Activated CD8-positive, alpha-beta memory T cell treated with anti-CD3 and anti-CD28 coated beads, Interleukin-2, amount 50 U/mL, for 1 hour (primary cell): ENCODE results near the gene ANKRD37.
"Not testable (repeated sequence)": the region's sequence is repeated elsewhere in the genome, so short reads cannot be mapped to it uniquely, and the experiment has no call there.

Experiments
- DNase-seq: peaks from one replicate; pipeline ENCODE4 v3.0.0-alpha.2; 2020; ENCODE audit errors: extremely low read depth

Gene ANKRD37, protein sequence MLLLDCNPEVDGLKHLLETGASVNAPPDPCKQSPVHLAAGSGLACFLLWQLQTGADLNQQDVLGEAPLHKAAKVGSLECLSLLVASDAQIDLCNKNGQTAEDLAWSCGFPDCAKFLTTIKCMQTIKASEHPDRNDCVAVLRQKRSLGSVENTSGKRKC

DNA sequence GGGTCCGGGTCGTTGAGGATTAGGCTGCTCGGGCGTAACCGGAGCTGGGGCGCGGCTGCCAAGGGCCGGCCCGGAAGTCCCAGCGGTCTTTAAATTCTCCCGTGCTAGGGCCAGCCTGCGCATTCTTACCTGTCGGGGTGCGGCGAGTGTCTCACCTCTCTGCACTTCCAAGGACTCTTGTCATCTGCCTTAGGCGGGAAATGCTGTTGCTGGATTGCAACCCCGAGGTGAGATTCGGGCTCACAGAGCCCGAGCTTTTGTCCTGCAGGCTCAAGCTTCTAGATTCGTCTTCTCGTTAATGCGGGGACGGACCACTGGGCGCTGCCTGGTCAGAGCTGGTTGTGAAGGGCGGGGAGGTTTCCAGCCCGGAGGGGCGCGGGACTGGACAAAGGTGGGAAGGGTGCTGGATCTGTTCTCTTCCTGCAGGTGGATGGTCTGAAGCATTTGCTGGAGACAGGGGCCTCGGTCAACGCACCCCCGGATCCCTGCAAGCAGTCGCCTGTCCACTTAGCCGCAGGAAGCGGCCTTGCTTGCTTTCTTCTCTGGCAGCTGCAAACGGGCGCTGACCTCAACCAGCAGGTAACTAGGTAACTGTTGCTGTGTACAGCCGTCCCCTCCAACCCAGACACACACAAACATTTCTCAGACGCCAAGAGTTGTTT is at the start of gene ANKRD37:
ANKRD37 (plus strand) TSS at position 118 of the 662 bp plus-strand sequence; CDS start at position 201, 83 bp downstream.
- no peak for DNase-seq

DNA sequence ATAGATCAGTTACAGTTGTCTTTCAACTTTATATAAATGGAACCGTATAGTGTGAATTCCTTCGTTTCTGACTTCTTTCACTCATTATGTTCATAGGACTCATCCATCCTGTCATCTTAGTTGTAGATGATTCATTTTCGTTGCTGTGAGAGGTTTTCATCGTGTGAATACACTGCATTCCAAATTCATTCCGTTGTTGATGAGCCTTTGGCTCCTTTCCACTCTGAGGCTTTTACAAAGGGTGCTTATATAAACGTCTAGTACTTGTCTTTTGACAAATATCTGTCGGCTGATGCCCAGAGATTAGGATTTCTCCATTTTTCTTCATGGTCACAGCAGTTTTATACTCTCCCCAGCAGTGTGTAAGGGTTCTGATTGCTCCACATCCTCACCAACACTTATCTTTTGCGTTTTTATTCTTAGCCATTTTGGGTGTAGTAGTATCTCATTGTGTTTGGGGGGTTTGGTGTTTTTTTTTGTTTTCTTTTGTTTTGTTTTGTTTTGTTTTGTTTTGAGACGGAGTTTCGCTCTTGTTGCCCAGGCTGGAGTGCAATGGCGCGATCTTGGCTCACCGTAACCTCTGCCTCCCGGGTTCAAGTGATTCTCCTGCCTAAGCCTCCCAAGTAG is 49.6 kb upstream of the ANKRD37 start:
- no peak for DNase-seq

DNA sequence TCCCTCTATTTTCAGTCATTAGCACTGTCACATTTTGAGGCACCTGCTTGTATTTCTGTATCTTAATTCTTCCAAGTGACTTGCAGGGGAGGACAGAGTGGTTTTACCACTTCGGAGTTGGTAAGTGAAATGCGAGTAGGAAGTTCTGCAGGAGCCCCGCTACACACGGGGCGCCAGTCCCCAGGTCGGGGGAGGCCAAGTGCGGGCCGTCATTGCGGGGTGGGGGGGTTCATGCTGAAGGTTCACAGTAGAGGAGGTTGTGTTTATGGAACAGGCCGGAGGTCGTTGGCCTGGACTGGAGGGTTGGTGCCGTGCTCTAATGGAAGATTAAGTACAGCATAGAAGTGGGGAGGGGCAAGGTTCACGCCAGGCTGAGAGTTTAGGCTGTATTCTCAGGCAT is 45.0 kb upstream of the ANKRD37 start:
- no peak for DNase-seq

DNA sequence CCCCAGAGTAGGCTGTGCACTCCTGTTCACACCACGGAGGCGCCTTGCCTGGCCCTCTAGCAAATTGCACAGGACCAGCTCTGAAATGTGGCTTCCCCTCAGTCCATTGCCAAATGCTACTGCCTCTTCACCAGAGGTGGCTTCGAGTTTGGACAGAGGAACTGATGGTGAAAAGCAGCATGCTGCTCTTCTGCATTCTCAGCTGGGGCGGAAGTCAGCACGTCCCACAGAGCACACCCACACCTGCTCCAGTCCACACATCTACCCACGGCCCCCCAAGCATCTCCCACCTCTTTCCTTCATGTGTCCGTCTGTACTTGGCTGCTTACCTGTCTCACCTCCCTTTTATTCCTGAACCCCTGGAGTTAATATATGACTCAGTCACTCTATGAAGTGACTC is 44.4 kb upstream of the ANKRD37 start:
- no peak for DNase-seq

DNA sequence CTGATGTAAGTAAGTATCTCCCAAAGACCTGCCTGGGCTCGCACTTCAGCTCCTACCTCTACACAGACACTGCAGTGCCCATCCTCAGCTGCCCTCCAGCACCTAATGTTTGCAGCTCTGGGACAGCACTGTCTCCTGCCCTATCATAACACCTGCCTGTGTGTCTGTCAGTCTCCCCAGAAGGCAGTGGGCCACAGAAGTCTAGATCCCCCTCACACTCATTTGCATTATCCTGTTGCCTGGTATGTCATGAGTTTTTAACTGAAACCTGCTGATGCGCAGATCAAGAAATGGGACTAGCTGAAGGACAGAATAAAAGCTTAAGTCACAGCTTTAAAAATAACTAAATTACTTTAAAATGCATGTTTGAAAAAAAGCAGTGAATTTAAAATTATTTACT is 43.9 kb upstream of the ANKRD37 start:
- DNase-seq: no peak

DNA sequence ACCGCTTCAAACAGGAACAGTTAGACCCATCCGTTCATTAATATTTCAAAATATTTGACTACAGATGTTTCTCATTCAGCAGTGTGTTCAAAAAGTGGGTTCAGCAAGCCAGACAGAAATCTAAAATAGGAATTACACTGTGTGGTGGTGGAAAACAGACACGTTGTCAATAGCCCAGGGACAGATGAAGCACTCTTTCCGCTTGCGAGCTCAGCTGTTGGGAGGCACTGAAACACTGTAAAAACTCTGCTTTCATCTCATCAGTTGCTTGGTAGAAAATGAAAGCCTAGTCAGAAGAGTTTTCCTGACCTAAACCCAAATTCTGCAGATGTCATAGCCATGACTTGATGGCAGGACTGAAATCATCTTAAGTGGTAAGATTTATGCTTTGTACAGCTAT is 39.4 kb upstream of the ANKRD37 start:
- no peak for DNase-seq

DNA sequence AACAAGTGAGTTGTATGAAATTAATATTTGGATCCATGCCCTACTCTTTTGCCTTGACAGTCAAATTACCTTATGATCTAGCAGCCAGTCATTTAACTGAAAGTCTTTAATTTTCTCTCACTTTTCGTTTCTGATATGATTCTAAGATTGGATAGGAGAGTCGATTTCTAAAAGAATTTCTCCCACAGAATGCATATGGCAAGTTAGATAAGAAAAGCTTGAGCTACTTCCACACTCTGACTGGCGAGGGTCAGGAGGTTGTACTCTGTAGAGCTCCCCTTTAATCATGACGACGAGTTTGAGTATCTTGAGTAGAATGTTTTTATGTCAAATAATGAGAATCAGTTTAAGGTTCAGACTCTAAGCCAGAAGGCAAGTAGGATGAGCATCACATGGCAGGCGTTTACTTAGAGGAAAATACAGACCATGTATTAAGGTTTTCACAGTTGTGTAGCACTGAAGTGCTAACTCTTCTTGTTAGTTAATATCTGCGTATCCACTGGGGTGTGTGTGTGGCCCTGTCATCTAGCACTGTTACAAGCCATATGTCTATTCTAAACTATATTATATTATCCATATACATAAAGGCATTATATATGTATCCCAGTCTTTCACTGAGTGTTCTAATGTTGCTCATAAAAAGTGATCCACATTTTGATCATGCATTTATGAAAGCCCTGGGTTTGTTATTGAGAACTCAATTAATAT is 38.8 kb upstream of the ANKRD37 start:
- no peak for DNase-seq

DNA sequence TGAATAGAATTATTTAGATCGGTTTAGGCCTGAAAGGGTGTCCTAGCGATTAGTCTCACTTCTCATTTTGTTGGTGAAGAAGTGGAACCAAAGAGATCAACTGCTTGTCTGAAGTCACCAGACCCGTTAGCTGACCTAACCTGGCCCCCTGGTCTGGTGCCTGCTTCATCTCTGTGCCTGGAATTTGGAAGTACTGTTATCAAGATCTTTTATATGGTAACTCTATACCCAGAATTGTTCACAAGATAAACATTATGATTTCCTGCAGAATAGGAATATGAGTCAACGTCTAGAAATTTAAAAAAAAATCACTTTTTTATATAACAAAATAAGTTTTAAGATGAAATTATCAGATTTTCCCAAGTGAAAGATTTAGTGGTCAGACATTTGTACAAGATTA is 38.1 kb upstream of the ANKRD37 start:
- no peak for DNase-seq

DNA sequence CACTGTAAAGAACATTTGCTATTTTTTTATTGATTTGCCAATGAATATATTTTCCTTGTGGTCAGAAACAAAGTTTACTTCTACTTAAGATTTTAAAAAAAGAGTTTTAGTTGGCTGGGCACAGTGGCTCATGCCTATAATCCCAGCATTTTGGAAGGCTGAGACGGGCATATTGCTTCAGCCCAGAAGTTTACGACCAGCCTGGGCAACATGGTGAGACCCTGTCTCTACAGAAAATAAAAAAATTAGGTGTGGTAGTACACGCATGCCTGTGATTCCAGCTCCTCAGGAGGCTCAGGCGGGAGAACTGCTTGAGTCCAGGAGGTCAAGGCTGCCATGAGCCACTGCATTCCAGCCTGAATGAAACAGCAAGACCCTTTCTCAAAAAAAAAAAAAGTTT is 37.7 kb upstream of the ANKRD37 start:
- DNase-seq: no peak

DNA sequence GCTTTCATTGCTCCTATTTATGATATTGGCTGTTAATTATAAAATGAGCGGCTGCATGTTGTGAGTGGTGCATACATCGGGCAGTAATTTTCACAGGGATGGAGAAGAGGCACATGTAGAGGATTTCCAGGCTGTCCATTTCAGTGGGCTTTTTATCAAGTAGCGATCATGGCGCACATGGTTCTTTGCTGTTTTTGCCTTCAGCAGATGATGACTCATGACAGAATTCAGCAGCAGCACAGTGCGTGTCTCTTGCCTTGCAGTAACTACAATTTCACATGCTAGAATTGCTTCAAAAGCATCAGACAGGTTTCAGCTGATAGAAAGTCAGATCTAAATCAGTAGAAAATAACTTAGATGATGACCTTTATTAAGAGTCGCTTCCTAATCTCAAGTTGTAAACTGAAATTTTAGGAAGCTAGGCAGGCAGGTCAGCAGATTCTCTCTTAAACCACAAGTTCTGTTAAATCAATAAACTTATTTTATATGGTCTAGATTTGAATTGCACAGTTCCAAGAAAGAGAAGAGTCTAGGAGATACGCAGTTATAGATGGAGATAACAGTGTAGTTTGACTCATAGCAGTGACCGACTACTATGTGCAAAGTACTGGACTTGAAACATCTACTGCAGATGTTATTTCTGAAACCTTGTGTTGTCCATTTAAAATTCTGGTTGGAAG is 36.7 kb upstream of the ANKRD37 start:
- no peak for DNase-seq

DNA sequence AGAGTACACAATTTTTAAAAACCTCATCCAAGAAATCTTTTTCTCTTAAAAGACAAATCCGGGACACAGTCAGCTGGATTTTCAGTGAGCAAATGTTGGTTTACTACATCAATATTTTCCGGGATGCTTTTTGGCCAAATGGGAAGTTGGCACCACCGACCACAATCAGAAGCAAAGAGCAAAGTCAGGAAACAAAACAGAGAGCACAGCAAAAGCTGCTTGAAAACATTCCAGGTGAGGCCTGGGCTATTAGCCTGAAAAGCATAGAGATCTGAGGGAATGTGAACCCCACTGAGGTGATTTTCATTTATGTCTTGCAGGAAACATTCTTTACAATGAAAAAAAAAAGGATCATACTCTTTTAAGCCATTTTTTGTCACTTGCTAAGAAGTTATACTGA is 34.8 kb upstream of the ANKRD37 start:
- no peak for DNase-seq

DNA sequence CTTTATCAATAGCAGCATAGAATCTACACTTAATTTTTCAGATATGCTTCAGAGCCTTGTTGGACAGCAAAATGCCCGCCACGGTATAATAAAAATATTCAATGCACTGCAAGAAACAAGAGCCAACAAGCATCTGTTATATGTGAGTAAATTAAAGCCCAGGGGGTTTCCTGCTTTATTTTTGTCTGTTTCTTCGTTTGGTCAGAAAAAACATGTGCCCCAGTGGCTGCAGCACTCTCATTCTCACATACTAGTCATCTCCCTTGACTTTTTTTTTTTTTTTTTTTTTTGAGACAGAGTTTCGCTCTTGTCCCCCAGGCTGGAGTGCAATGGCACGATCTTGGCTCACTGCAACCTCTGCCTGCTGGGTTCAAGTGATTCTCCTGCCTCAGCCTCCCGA is 34.1 kb upstream of the ANKRD37 start:
- not testable (repeated sequence) for DNase-seq

DNA sequence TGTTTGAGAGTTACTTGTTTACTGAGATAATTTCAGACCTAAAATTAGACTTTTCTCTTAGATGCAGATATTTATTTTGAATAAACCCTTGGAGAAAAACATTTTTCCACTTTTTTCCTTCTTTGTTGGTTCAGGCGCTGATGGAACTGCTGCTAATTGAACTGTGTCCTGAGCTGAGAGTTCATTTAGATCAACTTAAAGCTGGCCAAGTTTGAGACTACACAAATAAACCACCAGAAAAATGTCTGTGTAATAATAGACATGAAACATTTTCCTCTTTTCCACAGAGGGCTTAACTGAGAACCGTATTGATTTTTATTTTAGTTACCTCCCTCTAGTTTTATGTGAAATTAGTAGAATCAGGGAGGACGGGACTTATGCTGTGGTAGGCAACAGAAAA is 33.4 kb upstream of the ANKRD37 start:
- DNase-seq: no peak

DNA sequence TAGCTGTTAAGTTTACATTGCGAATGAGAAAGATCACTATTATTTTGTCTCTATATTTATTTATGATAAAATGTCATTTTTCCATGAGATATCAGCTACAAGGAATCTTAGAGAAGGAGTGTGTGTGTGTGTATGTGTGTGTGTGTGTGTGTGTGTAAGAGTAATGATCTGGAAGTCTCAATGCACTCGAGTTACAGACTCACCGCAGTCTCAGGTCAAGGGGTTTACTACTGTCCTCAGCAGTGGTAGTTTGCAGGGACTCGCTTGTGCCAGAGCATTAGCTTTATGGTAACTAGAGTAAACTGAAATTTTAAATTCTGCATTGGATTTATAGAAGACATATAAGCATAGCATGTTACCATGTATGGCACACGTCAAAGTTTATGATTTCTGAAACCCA is 31.8 kb upstream of the ANKRD37 start:
- DNase-seq: no peak

DNA sequence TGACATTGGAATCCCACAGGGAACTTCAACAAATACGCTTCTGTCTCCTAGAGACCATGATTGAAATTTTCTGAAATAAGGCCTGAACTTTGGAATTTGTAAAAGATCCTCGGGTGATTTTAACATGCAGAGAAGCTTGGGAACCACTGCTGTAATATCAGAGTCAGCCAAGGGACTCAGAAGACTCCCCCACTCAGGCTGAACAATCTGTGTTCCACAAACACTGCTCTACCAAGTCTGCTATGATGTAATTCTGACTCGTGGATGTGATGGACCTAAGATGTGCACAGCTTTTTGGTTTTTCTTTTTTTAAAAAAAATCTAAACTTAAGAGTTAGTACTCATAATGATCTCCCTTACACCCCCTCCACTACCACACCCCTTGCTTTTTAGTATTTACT is 26.9 kb upstream of the ANKRD37 start:
- DNase-seq: no peak

DNA sequence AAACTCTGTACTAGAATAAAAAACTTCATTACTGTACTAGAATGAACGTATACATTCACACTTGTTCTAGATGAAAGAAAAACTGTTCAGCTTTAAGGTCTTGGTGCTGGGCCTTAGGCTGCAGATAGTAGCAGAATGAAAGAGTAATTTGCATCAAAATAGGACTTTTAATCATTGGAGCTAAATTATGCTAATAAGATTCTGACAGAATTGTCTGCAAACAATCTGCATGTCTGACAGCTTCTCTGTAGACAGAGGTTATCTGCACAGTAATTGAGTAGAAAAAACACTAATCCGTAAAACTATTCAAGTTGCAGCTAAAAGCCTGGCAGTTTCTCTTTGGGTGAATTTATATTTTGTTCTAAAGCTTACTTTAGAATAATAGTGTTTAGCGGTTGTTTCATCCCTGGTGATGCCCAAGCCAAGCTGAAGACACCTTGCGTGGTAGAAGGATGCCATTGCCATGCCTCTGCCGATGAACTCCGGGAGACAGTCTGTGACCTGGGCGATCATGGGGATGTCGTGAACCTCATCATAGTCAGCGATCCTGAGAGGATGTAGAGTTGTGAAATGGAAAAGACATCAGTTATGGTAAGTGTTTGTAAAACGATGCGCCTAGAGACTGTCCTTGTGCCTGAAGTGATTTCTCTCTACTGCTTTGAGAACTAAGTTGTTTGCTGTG is 26.2 kb upstream of the ANKRD37 start:
- DNase-seq: no peak

DNA sequence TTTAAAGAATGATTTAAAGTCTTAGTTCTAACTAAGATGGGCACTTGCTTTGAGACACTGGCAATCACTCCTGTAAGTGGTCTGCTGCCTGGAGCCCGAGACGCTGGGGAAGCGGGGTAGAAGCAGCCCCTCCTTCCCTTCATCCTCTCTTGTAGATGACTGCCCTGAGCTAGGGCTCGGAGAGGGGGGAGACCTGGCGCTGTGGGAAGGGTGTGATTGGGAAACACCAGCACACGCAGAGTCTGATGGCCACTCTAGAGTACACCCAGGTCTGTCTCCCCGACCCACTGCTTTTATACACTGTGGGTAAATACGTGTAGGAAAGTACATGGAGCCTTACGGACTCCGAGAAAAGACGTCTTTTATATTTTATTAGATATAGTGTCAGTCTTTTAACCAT is 24.9 kb upstream of the ANKRD37 start:
- DNase-seq: no peak

DNA sequence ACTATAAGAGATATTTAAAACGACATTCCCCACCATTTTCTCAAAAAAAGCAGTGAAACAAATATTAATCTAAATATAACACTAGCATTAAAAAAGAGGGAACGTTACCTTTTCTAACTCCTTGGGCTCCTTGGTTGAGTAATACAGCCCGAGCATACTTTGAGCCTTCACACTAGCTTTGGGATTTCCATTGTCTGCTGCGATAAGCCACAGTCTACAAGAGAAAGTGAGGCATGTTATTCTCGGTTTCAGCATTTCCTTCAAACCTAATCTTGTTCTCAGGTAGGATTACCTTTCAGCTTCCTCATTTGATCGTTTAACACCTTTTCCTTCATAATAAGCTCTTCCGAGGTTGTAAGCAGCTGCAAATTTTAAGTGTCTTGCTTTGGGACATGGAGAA is 22.6 kb upstream of the ANKRD37 start:
- no peak for DNase-seq

DNA sequence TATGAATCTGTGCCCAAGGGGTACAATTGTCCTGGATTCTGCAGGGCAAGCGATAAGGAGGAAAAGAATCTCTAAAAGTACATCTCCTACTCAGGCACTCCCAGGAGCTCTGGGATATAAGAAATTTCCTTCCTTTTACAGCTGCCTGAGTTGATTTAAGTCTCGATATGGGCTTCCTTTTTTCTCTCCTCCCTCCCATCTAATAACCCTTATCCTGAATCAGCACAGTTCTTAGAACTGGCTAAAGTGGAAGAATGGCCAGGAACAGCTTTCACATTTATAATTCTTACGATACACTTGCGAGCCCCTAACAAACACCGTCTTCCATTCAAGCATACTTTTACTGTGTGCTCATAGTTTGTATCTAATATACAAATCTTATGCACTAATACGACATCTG is 22.1 kb upstream of the ANKRD37 start:
- no peak for DNase-seq

DNA sequence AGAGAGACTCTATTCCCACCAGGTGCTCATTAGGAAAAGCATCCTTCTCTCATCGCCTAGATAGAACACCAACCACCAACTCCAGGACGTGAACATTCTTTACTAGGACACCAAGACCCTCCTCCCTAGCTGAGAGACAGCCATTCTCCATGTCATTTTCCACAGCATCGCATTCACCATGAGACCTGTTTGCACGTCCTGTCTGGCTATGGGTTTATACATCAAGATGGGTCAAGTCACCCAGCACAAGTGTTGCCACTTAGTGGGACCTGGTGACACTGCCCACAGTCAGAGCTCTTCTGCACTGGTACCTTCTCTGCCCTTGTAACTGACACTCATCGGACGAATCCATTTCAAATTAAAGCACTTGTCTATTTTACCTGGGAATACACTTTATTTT is 18.4 kb upstream of the ANKRD37 start:
- no peak for DNase-seq

DNA sequence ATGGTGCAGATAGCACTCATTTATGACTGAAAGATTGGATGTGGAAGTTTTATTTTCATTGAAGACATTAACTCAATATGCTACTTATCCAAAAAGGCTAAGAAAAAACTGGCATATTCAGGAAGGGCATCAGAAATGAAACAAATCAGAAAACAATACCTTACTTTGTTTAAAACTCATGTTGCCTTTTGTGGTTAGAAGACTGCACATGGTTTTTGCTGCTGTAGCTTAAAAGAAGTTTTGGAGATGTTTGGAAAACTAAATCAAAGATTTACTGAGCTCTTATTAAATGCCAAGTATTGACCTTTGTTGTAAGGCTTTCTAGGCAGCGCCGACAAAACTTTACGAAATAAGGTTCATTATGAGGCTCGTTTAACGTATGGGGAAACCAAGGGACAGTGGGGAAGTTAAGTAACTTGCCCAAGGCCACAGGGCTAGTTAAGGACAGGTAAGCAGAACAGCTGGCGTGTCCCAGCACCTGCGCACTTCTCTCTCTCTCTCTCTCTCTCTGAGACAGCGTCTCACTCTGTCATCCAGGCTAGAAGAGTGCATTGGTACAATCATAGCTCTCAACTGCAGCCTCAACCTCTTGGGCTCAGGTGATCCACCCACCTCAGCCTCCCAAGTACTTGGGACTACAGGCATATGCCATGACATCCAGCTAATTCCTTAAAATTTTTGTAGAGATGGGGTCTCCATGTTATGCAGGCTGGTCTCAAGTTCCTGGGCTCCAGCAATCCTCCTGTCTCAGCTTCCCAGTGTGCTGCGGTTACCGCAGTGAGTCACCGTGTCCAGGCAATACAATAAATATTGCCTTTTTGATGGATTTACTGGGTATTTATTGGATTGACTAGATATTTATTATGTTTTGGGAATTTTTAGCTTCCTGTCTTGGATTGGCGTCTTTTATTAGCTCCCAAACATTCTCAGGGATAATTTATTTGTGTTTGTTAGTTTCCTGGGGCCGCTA is 17.0 kb upstream of the ANKRD37 start:
- DNase-seq: no peak
